ENCODE results near the gene CALHM1. TPM values are rescaled to one million over a fixed set of nuclear protein-coding genes. Genes with fewer than 3 reads are reported as not detected.
"Not testable (repeated sequence)": the region's sequence is repeated elsewhere in the genome, so short reads cannot be mapped to it uniquely, and the experiment has no call there.

The CALHM1 gene, protein sequence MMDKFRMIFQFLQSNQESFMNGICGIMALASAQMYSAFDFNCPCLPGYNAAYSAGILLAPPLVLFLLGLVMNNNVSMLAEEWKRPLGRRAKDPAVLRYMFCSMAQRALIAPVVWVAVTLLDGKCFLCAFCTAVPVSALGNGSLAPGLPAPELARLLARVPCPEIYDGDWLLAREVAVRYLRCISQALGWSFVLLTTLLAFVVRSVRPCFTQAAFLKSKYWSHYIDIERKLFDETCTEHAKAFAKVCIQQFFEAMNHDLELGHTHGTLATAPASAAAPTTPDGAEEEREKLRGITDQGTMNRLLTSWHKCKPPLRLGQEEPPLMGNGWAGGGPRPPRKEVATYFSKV
- not detected in 2 replicates for total RNA-seq

DNA sequence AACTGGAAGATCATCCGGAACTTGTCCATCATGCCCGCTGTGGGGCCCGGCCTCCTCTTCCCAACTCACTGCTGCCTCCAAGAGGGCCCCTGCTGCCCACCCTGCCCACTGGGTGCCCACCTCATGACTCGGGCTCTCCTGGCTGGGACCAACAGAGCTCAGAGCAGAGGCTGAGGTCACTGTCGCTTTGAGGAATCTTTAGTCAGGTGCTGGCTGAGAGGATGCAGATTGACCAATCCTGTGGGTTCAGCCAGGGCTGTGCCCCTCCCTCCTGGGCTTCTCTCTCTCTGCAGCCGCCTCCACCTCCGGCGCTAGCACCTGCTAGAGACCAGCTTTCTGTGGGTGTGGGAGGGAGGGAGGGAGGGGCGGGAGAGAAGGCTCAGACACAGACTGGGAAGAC, at the start of gene CALHM1:
Gene CALHM1, minus strand, starts transcription at position 181 of the 400 bp plus-strand sequence. Its CDS starts 149 bp downstream, at position 32.
- no peak for DNase-seq (ENCODE audit: low read depth)

DNA sequence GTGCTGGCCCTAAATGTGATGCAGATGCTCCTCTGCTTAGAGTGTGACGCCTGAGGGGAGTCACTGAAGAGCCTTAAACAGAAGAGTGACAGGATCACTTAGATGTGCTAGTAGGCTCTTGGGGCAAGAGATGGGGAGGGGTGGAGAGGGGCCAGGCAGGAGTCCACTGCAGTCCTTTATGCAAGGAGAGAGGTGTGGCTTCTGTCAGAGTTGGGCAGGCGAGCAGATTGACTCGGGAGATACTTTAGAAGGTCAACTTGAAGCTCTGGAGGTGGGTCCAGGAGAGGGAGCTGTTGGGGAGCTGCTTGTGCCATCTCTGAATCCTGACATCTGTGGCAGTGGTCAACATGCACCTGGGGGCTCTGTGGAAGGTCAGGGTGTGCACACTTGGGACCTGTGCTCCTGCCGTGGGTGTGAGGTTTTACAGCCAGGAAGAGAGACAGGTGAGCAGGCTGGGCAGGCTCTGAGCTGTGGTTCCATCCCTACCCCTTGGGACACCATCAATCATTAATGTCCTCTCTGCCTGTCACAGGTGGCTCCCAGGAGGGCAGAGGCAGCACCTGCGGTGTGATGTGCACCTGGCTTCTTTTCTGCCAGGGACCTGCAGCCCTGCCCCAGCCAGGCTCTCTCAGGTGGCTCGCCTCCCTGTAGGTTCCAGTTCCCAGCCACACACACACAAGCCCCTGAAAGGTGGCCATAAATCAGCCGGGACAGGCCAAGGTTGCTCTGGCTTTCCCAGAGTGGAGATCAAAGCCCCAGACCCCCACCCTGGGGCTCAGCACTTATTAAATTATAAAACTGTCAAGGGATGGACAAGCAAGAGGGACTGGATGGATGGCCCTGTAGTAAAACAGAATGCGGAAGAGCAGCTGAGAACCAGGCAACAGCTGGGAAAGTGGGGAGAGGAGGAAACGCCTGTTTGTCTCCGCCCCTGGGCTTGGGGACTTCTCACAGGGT, 48.8 kb upstream of the CALHM1 start:
- no peak for DNase-seq (ENCODE audit: low read depth)

DNA sequence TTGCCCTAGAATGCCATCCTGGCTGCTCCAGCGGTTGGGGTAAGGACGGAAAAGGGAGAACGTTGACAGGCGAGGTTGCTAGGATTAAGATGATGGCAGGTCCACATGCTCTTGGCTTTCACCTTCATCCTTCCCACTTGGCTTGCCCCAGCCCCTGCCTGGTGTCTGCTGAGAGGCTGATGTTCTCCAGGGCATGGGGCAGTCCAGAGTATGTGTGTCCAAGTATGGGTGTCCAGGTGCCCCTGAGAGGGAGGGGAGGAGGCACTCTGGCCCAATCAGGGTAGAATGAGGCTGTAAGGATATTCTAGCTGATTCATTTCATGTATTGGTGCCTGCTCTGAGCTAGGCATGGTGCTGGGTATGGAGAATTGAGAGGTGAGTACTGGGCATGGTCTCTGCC, 47.4 kb upstream of the CALHM1 start:
- DNase-seq (ENCODE audit: low read depth): no peak

DNA sequence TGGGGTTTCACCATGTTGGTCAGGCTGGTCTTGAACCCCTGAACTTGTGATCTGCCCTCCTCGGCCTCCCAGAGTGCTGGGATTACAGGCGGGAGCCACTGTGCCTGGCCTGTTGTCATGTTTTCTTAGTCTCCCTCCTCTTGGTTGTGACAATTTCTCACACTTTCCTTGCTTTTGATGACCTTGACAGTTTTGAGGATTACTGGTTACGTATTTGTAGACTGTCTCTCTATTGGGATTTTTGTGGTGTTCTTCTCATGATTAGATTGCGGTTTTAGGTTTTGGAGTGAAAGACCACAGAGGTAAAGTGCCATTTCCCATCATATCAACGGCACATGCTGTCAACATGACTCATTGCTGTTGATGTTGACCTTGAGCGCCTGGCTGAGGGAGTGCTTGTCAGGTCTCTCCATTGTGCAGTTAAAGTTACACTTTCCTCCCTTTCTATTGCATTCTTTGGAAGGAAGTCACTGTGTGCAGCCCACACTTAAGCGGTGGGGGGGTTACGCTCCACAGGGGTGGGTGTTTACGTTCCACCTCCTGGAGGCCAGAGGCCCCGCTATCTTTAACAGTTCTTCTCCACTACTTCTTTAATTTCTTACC, 45.6 kb upstream of the CALHM1 start:
- DNase-seq (ENCODE audit: low read depth): peak; percentile 100

DNA sequence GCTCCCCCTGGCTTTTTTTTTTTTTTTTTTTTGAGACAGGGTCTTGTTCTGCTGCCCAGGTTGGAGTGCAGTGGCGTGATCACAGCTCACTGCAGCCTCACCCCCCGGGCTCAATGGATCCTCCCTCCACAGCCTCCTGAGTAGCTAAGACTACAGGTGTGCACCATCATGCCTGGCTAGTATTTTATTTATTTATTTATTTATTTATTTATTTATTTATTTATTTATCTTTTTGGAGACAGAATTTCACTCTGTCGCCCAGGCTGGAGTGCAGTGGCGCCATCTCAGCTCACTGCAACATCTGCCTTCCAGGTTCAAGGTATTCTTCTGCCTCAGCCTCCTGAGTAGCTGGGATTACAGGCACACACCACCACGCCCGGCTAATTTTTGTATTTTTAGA, 45.1 kb upstream of the CALHM1 start:
- DNase-seq (ENCODE audit: low read depth): not testable (repeated sequence)

DNA sequence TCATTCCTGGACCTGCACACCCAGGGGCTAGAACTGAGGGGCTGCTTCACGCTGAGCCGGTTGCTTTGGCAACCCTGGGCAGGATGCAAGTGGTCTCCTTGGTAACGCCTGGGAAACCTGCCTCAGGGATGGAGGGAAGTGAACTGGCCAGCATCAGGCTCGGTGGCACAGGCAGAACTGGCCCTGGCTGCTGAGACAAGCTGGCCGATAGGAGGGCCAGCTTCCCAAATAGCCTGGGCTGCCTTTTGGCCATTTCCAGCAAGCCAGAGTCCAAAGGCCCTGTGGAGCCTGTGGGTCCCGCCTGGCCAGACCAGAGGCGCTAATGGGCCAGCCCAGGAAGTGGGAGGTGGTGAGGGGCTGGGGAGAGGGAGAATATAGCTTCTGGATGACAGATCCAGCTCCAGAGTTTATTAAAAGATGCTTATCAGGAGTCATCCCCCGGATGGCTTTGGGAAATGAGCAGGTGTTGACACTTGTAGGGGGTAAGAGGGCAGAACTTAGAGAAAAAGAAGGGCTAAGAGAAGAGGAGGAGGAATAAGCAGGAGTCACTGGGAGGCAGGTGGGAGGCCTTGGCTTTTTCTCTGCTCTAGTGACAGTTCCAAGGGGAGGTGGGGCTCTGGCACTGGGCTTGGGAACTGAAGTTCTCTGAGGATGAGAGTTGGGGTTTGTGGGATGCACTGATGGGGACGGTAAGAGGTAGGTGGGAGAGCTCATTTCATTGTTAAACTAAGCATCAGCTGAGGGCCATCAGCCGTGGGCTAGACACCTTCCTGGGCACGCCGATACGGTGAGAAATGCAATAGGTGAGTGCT, 44.4 kb upstream of the CALHM1 start:
- DNase-seq (ENCODE audit: low read depth): no peak

DNA sequence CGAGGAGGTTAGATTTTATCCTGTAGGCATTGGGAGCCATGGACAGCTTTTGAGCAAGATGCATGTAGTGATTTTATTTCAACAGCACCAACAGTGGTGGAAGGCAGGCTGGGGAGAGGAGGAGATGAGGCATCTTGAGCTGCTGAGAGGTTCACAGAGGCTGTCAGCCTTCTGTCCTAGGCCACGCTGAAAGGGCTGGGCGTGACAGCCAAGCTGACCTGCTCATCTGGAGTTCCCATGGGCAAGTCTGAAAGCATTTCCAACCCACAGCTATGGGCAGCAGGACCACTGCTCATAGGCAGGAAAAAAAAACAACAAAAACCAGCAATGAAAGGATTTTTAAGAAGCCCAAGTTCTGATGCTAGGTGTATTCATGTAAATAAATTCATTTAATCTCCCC, 42.5 kb upstream of the CALHM1 start:
- no peak for DNase-seq (ENCODE audit: low read depth)

DNA sequence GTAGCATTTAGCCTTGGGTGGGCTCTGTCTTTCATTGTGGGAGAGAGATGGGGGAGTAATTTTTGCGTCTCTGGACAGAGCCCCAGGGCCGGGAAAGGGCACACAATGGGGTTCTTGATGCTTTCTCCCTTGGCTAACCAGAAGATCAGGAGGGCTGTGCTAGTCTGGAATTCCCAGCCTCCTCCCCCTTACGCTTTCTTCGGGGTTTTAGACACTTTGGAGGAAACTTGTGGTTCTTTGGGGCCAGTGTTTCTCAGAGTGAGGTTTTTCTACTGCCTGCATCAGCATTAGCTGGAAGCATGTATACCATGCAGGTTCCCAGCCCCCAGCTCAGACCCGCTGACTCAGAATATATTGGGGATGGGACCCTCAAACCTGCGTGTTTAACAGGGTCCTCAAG, 41.8 kb upstream of the CALHM1 start:
- no peak for DNase-seq (ENCODE audit: low read depth)

DNA sequence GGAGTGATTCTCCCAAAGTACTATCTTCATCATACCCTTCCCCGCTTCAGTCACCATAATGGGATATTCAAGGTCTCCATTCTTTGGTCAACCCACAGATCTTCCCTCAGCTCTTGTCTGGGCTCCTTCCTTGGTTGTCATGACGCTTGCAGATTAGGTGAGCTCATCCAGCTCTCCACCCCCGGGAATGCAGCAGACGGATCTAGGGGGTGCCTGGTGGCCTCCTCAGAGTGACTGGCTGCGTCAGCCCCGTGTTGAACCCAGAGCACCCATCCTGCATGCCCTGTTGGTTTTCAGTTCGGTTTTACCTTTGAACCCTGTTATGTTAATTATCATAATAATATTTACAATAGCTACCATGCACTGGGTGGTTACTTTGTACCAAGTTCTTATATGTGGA, 41.2 kb upstream of the CALHM1 start:
- no peak for DNase-seq (ENCODE audit: low read depth)

DNA sequence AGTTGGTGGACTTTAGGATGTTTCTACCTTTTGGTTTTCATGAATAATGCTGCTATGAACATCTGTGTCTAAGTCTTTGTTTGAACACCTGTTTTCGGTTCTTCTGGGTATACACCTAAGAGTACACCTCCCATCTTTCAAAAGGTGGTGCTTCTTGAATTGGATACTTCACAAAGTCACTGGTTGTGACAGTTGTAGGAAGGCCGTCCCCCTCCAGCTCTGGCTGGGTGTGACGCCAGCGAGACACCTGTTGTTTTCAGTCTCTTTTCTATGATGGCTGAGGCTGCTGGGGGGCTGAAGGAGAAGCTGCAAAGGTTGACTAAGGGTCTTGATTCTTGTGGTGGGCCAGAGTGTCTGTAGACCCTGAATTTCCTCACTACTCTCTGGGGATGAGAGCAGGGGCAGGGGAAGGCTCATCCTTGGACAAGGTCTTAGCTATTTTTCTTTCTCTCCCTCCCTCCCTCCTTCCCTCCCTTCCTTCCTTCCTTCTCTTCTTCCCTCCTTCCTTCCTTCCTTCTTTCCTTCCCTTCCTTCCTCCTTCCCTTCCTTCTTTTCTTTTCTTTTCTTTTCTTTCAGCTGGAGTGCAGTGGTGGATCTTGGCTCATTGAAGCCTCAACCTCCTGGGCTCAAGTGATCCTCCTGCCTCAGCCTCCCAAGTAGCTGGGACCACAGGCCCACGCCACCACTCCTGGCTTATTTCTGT, 40.4 kb upstream of the CALHM1 start:
- no peak for DNase-seq (ENCODE audit: low read depth)

DNA sequence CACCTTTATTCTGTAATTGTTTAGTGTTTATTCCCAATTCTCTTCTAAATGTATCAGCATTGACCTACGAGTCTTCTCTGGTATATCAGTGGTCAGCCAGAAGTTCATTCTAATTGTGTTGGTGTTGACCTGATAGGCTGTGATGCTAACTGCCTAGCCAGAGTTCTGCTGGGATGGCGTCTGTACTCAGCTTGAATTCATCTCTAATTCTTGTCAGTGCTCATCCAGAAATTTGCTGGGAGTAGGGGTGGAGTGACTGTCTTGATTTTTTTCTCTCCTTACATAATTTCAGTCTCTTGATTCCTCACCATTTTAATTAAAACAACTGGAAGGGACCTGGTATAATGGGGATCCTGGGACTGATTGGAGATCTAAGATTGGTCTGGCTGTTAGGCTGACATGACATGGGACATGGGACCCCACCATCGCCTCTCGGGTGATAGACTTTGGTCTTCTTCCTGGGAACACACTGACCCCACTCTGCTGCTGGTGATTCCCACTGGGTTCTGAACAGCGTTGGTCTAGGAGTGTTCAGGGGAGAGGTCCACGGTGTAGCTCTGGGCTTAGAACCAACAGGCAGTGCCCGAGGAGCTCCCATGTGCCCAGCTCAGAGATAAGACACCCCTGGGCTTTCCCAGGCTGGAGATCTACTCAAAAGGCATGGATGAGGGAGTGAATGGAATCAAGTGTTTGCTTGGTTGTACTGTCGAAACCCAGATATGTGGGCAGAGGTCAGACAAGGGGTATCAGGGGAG, 38.6 kb upstream of the CALHM1 start:
- DNase-seq (ENCODE audit: low read depth): no peak

DNA sequence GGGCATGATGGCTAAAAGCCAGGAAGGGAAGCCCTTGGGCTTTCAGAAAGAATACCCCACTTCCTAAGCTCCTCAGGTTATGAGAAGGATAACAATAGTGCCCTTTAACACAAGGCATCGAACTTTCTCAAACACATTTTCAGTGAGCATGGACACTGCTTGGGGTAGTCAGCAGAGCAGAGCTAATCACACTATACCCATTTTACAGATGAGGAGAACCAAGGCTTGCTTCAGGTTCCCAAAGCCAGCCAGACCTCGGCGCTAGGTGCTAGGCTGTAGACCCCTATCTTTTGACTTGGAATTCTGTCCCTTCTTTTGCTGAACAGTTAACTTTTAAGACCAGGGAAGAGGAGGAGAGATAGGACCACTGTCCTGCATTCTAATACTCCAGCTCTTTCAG, 36.6 kb upstream of the CALHM1 start:
- DNase-seq (ENCODE audit: low read depth): no peak

DNA sequence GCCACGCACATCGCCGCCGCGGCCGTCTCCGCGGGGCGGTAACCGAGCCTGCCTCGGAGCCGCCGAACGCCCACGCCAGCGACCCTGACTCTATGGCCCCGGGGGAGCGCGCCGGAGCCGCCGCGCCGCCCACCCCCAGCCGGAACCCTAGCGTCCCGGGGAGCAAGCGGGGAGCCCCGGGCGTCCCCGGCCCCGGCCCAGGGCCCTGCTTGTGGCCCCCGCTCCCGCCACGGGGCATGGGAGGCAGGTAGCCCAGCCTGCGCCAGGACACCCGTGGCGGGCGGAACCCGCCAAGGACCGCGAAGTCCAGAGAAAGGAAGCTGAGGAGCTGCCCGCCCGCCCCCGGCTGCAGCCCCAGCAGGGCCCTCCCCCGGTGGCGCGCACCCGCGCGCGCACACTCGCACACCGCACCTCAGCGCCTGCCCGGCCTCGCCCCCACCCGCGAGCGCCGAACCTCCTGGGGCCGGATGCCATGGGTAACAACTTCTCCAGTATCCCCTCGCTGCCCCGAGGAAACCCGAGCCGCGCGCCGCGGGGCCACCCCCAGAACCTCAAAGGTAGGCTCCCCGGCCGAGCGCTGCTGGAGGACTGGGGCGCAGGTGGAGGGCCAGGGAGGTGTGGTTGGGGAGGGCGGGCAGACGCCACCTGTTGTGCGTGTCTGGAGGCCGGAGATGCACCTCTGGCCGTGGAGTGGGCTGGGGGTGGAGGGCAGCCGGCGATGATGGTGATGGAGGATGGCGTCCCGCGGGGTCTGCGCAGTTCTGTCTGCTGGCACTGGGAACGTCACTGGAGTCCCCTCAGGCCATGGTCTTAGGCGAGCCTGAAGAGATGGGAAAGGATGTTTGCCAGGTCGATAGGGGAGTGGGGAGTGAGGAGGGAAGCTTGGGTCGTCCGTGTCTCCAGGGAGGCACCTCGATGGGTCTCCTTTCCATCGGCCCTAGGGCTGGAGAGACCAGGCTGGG, 35.5 kb upstream of the CALHM1 start:
- DNase-seq (ENCODE audit: low read depth): no peak

DNA sequence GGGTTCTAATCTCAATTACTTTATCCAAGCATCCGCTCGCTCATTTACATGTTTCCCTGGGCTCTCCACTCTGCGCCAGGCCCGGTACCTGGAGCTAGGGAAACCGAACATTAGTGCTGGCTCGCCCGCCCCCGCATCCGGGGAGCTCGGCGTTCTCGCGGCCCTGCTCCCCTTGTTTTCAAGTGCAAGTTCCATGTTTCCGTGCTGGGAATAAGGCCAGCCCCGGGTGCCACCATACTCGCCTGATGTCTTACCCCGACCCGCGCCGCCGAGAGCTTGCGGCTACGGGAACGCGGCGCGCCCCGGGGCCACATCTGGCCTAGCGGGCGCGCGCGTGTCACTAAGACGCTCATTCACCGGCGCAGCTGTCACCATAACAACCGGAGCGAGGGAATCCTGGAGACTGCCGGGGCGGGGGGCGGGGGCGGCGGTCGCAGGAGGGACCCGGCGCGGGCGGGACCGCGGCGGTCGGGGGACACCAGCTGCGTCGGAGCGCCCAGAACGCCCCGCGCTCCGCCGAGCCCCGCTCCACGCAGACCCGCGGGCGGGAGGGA, 34.7 kb upstream of the CALHM1 start, which contains the start of gene NEURL1:
Gene NEURL1, plus strand, starts transcription at position 344 of the 554 bp plus-strand sequence. CDS start 683 bp downstream, outside the sequence.
- DNase-seq (ENCODE audit: low read depth): no peak

DNA sequence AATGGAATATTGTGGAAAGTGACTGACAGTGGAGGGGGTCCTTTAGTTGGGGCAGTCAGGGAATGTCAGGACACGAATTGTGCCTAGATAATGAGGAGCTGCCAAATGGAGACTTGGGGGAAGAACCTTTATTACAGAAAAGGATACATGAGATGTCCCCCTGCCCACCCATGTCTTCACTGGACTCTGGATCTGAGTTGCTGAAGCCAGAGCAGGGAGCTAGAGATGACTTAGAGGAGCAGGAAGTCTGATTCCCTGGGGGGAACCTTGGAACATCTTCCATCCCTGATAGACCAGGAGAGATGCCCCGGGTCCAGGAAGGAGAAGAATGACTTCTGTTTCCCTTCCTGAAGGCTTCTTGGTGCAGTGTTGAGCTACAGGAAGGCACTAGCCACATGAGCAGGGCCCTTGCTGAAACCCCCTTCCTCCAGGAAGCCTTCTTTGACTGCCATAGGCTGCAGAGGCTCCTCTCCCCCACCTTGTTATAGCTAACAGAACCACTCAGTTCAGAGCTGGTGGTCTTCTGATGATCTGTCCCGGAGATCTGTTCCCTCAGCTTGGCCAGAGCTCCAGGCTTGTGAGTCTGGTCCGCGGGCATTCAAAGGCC, 34.1 kb upstream of the CALHM1 start:
- DNase-seq (ENCODE audit: low read depth): no peak

DNA sequence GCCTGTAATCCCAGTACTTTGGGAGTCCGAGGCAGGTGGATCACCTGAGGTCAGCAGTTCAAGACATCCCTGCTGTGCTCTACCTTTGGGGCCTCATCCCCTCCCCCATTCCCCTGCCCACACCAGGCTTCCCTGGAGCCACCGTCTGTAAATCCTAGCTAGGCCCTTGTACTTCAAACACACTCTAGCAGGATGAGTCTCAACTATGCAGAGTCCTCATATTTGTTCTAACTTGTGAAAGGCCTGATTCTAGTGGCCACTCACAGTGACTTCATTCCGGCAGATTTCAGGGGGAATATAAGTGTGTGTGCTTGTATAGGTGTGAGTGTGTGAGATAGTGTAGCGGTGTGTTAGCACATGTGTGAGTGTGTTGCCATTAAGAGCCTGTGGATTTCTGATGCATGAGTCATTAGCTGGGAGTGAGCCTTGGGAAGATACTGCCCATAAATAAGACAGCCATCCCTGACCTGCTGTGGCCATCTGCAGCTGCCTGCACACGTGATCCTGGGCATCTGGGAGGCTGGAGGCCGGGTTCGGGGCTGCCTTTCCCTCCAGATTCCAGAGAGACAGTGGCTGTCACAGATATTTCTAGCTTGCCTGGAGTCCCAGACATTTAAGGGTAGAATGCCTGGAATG, 33.1 kb upstream of the CALHM1 start:
- DNase-seq (ENCODE audit: low read depth): peak; percentile 95

DNA sequence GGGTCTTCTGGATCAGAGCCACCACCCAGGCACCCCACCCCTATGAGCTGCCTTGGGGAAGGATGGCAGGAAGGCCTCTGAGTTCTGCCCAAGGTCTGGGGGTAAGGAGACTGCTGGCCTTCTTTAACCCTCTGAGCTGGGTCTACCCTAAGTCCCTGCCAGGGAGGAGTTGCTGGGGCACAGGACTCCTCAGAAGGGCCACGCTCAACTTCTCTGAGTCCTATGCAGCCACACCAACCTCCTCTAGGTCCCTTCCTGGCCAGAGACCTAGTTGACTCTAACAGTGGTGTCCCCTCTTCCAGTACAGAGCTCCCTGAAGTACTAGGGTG, 32.2 kb upstream of the CALHM1 start:
- no peak for DNase-seq (ENCODE audit: low read depth)

DNA sequence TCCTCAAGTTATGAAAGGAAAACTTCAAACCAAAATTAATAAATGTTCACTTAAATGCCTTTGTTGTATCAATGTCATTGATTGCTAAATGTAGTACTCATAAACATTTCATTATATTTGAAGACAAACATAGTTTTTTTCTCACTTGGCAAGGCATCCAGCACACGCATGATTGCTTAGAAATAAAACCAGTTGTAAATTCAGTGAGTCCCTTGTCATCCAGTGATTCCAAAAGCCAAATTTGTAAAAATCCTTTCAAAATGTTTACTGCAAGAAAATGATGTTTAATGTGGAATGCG, 28.7 kb upstream of the CALHM1 start:
- DNase-seq (ENCODE audit: low read depth): no peak
